ENCODE data around the gene APPBP2.
"Not testable (repeated sequence)": the region's sequence is repeated elsewhere in the genome, so short reads cannot be mapped to it uniquely, and the experiment has no call there.

APPBP2 gene

GRCh38 chr17:60524463-60525327, 1.3 kb downstream of the APPBP2 start:
- H3K4me3 ChIP-seq (ENCODE audit: low read length): peak overlapping the region; percentile 99
- no peak for TF ChIP-seq ZNF274 (IDR thresholded peaks at IDR 0.05; ENCODE audit: low read depth, low read length)

DNA sequence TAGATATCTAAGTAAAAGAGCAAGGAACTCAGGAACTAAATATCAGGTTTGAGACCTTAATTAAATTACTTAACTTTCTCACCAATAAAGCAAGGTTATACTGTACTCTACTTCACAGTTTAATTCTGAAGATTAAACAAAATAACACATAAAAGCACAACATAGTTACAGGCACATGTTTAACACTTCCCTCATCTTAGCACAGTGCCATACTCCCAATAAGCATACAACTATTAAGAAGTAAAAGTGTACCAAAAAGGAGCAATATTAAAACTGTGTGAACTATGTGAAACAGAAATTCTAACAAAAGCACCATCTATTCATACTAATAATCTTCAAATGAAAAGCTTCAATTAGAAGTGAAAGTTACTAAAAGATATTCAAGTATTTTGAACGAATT, 2.2 kb downstream of the APPBP2 start:
- H3K4me3 ChIP-seq (ENCODE audit: low read length): peak overlapping the region; percentile 99; the same call in 1 of the 2 replicates
- no peak for TF ChIP-seq ZNF274 (IDR thresholded peaks at IDR 0.05; ENCODE audit: low read depth, low read length)

DNA sequence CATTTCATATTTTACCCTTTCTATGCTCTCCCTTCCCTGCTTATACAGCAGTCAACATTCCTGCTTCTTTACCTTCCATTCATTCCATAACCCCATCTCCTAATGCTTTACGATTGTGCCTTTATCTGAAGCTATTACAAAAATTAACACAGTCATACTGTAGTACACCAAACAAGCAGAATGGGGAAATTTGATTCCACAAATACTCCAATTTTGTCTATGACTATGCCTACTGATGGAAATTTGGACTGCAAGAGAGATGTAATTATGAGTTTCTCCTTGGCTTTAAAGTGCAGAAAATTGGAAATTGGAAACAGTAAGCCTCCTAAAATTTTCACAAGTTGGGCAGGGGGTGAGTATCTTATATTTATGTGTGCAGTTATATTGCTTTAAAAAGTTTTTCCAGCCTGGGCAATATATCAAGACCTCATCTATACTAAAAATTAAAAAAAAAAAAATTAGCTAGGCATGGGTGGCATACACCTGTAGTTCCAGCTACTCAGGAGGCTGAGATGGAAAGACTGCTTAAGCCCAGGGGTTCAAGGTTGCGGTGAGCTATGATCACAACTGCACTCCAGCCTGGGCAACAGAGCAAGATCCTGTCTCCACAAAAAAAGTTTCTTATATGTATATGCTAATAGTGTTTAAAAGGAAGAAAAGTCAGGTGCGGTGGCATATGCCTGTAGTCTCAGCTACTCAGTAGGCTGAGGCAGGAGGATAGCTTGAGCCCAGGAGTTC, 3.0 kb downstream of the APPBP2 start:
- peak overlapping the region; percentile 31; the same call in 1 of the 2 replicates for H3K4me3 ChIP-seq (ENCODE audit: low read length)
- TF ChIP-seq ZNF274 (IDR thresholded peaks at IDR 0.05; ENCODE audit: low read depth, low read length): no peak

DNA sequence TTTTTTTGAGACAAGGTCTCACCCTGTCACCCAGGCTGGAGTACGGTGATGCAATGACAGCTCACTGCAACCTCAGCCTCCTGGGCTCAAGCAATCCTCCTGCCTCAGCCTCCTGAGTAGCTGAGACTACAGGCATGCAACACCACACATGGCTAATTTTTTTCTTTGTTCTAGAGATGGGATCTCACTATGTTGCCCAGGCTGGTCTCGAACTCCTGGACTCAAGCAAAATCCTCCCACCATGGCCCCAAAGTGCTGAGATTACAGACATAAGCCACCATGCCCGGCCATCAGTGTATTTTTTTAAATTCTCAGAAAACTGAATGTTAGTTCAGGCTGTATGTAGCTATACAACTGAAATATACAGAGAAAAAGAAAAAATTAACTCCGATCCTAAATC, 6.2 kb downstream of the APPBP2 start:
- TF ChIP-seq ZNF274 (IDR thresholded peaks at IDR 0.05; ENCODE audit: low read depth, low read length): no peak
- H3K4me3 ChIP-seq (ENCODE audit: low read length): no peak overlapping the region

GRCh38 chr17:60515683-60516082, 10.4 kb downstream of the APPBP2 start:
- H3K4me3 ChIP-seq (ENCODE audit: low read length): not testable (repeated sequence)

- H3K4me3 ChIP-seq (ENCODE audit: low read length): not testable (repeated sequence)
Observed at GRCh38 chr17:60515199-60515598, 10.8 kb downstream of the APPBP2 start.

DNA sequence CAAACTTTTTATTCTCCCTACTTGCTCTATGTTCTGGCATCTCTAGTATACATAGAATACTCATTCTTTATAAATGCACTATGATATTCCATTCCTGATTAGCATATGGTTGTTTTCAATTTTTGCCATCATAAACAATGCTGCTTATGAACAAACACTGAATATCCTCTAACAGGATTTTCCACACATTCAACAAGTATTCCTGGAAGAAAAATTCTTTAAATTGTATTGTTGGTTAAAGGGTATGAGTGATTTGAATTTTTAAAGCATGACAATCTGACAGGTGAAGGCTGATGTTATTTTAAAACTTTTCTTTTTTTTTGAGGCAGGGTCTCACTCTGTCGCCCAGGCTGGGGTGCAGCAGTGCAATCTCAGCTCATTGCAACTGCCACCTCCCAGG, 11.5 kb downstream of the APPBP2 start:
- TF ChIP-seq ZNF274 (IDR thresholded peaks at IDR 0.05; ENCODE audit: low read depth, low read length): no peak
- H3K4me3 ChIP-seq (ENCODE audit: low read length): no peak overlapping the region

- no peak for TF ChIP-seq ZNF274 (IDR thresholded peaks at IDR 0.05; ENCODE audit: low read depth, low read length)
- no peak overlapping the region for H3K4me3 ChIP-seq (ENCODE audit: low read length)
Observed at GRCh38 chr17:60514053-60514452, 12.0 kb downstream of the APPBP2 start.

DNA sequence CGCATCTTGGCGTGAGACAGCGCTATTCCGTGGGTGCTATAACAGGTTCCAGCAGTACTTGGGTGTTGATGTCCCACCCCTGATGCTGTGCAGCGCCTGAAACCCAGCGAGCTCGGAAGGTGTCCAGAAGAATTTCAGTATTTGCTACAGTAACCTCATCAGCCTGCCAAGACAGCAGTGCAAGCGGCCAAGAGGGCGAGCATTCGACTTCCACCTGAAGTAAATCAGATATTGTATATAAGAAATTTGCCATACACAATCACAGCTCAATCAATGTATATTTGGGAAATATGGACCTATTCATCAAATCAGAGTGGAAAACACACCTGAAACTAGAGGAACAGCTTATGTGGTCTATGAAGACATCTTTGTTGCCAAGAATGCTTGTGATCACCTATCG, 13.0 kb downstream of the APPBP2 start:
- no peak for TF ChIP-seq ZNF274 (IDR thresholded peaks at IDR 0.05; ENCODE audit: low read depth, low read length)
- H3K4me3 ChIP-seq (ENCODE audit: low read length): no peak overlapping the region

GRCh38 chr17:60510723-60511122, 15.3 kb downstream of the APPBP2 start:
- H3K4me3 ChIP-seq (ENCODE audit: low read length): no peak overlapping the region
- TF ChIP-seq ZNF274 (IDR thresholded peaks at IDR 0.05; ENCODE audit: low read depth, low read length): no peak

DNA sequence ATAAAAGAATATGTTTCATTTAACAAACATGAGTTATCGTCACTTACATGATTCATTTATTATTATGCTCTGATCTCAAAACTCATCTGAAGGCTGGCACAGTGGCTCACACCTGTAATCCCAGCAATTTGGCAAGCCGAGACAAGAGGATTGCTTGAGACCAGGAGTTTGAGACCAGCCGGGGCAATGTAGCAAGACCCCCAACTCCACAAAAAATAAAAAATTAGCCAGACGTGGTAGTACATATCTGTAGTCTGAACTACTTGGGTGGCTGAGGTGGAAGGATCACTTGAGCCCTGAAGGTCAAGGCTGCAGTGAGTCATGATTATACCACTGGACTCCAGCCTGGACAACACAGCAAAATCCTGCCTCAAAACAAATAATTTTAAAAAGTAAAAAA, 16.0 kb downstream of the APPBP2 start:
- TF ChIP-seq ZNF274 (IDR thresholded peaks at IDR 0.05; ENCODE audit: low read depth, low read length): no peak

DNA sequence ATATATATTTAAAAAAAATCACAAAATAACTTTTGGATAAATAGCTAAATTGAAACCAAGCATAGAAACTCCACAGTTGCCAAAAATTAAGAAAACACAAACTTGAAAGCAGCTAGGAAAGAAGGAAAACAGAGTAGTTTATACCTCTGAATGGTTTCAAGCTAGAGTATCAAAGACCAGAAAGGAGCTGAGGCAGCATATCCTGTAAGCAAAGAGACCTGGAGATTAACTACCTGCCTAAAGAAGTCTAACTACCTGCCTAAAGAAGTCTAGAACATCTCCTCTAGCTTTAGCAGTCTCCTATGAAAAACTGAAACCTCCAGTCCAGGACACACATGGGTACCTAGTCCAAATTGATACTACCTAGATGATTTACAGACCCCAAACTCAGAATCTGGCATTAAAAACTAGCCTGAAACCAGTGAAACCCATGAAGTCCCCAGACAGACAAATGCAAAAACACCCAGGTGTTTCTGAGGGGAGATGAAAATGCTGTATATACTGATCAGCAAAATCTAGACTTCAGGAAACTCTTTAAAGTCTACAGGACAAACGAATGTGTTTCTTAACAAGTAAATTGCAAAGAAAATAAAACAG, 17.6 kb downstream of the APPBP2 start:
- H3K4me3 ChIP-seq (ENCODE audit: low read length): no peak overlapping the region
- TF ChIP-seq ZNF274 (IDR thresholded peaks at IDR 0.05; ENCODE audit: low read depth, low read length): no peak

More for the DNA sequence above, 16.0 kb downstream of the APPBP2 start:
- H3K4me3 ChIP-seq (ENCODE audit: low read length): no peak overlapping the region

- TF ChIP-seq ZNF274 (IDR thresholded peaks at IDR 0.05; ENCODE audit: low read depth, low read length): no peak
- H3K4me3 ChIP-seq (ENCODE audit: low read length): no peak overlapping the region
Observed at GRCh38 chr17:60506312-60506711, 19.7 kb downstream of the APPBP2 start.

DNA sequence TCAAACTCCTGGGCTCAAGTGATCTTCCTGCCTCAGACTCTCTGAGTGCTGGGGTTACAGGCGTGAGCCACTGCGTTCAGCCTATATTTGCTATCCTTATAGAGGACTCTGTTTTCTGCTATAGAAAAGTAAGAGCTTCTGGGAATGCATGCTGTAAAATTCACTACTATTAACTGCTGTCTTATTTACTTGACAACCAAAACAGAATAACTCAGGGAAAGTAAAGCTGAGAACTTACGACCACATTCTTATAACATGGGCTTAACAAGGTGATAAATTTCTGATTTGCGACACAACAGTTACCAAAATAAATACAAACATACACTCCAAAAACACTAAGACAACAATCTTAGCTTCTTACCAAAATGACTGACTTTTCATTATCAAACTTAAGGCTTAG, 23.9 kb downstream of the APPBP2 start:
- no peak for TF ChIP-seq ZNF274 (IDR thresholded peaks at IDR 0.05; ENCODE audit: low read depth, low read length)
- H3K4me3 ChIP-seq (ENCODE audit: low read length): no peak overlapping the region

GRCh38 chr17:60501589-60501988, 24.5 kb downstream of the APPBP2 start:
- no peak for TF ChIP-seq ZNF274 (IDR thresholded peaks at IDR 0.05; ENCODE audit: low read depth, low read length)
- H3K4me3 ChIP-seq (ENCODE audit: low read length): no peak overlapping the region
